ENCODE results near the gene EFNA5.

EFNA5 gene

GRCh38 chr5:107558823-107559375 lies 111.8 kb downstream of the EFNA5 start:
- no peak overlapping the region for H3K4me3 ChIP-seq (ENCODE audit: low read depth, low read length)
- no peak for DNase-seq (ENCODE audit: low read depth)
- TF ChIP-seq, protein P1, sequence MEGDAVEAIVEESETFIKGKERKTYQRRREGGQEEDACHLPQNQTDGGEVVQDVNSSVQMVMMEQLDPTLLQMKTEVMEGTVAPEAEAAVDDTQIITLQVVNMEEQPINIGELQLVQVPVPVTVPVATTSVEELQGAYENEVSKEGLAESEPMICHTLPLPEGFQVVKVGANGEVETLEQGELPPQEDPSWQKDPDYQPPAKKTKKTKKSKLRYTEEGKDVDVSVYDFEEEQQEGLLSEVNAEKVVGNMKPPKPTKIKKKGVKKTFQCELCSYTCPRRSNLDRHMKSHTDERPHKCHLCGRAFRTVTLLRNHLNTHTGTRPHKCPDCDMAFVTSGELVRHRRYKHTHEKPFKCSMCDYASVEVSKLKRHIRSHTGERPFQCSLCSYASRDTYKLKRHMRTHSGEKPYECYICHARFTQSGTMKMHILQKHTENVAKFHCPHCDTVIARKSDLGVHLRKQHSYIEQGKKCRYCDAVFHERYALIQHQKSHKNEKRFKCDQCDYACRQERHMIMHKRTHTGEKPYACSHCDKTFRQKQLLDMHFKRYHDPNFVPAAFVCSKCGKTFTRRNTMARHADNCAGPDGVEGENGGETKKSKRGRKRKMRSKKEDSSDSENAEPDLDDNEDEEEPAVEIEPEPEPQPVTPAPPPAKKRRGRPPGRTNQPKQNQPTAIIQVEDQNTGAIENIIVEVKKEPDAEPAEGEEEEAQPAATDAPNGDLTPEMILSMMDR (IDR thresholded peaks at IDR 0.05; ENCODE audit: low read depth, low read length, missing control alignments) = no peak

DNA sequence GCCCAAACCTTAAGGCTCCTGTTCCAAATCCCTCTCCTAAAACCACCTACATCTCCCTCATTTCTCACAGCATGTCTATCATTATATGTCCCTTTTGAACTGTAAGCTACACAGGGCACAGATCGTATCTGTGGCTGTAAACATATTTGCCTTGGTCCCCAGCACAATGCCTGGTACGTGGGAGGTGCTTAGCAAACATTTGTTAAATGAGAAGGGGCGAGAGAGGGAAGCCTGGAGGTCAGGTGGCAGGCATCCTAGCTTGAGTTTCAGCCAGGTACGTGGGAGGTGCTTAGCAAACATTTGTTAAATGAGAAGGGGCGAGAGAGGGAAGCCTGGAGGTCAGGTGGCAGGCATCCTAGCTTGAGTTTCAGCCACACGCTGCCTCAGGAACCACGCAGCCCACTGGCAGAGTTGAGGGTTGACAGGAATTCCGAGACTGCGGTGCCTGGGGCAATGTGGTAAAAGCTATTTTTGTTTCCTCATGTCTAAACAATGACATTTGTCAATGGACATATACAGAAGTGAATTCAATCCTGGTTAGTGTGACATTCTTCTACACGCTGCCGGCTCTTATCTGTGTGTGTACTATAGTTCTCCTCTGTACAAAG lies 113.6 kb downstream of the EFNA5 start:
- no peak for DNase-seq (ENCODE audit: low read depth)
- TF ChIP-seq, protein P1 (IDR thresholded peaks at IDR 0.05; ENCODE audit: low read depth, low read length, missing control alignments) = no peak
- H3K4me3 ChIP-seq (ENCODE audit: low read depth, low read length) = no peak overlapping the region

- DNase-seq (ENCODE audit: low read depth) = no peak
- H3K4me3 ChIP-seq (ENCODE audit: low read depth, low read length) = no peak overlapping the region
These were observed 114.2 kb downstream of the EFNA5 start for GRCh38 chr5:107556575-107556974.

GRCh38 chr5:107555425-107556090 lies 115.2 kb downstream of the EFNA5 start:
- TF ChIP-seq, protein P1 (IDR thresholded peaks at IDR 0.05; ENCODE audit: low read depth, low read length, missing control alignments) = no peak
- no peak overlapping the region for H3K4me3 ChIP-seq (ENCODE audit: low read depth, low read length)
- no peak for DNase-seq (ENCODE audit: low read depth)

More at GRCh38 chr5:107556575-107556974, 114.2 kb downstream of the EFNA5 start:
- TF ChIP-seq, protein P1 (IDR thresholded peaks at IDR 0.05; ENCODE audit: low read depth, low read length, missing control alignments) = no peak

DNA sequence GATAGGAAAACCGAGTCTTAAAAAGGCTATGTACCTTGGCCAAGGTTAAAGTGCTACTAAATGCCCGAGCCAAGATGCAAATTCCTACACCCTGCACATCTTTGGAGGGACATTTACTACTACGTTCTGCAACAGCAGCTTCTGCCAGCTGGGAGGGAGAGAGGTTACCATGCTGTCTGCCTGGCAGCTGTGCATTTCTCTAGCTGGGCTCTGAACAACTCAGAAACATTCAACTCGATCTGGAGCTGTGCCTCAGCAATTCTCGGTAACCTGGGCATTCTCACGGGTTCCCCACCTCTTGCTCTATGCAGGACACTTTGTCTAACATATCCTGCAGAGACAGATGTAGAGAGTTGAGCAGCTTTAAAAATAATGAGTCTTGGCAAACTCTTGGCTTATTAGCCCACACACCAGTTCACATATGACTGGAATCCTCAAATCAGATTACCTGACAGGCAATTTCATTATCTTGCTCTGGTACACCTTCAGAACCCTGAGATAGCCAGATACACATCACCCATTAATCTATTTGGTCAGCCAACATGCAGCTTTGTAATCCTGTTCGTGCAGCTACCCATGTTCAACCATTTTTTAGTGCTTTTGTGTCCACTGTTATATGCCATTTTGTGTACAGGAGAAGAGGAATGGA lies 115.8 kb downstream of the EFNA5 start:
- DNase-seq (ENCODE audit: low read depth) = no peak
- no peak overlapping the region for H3K4me3 ChIP-seq (ENCODE audit: low read depth, low read length)
- TF ChIP-seq, protein P1 (IDR thresholded peaks at IDR 0.05; ENCODE audit: low read depth, low read length, missing control alignments) = no peak

DNA sequence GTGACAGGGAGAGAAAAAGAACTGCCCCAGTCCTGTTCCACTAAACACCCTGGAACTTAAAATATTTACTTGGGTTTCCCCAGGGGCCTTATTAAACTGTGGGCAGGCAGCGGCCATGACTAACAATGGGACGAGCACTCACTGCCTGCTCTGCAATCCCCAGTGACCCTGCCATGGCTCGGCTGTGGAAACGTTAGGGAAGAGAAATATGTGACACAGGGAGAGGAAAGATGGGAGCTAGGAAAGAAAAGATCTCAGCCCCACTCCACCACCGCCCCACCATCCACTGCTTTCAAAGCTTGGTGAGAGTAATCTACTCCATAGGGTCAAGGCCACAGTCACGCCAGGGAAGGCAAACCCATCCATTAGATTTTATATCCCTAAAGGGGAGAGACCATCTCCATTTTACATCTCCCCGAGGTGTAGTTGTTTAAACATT lies 117.6 kb downstream of the EFNA5 start:
- H3K4me3 ChIP-seq (ENCODE audit: low read depth, low read length) = no peak overlapping the region
- no peak for DNase-seq (ENCODE audit: low read depth)
- TF ChIP-seq, protein P1 (IDR thresholded peaks at IDR 0.05; ENCODE audit: low read depth, low read length, missing control alignments) = no peak

Measured in GM12864 (cell line).